ENCODE data around the gene SBF2. TPM values are rescaled to one million over a fixed set of nuclear protein-coding genes. Genes with fewer than 3 reads are reported as not detected.

The SBF2 gene
- total RNA-seq, 1 experiment from 2014 or later, result 30.2 TPM

DNA sequence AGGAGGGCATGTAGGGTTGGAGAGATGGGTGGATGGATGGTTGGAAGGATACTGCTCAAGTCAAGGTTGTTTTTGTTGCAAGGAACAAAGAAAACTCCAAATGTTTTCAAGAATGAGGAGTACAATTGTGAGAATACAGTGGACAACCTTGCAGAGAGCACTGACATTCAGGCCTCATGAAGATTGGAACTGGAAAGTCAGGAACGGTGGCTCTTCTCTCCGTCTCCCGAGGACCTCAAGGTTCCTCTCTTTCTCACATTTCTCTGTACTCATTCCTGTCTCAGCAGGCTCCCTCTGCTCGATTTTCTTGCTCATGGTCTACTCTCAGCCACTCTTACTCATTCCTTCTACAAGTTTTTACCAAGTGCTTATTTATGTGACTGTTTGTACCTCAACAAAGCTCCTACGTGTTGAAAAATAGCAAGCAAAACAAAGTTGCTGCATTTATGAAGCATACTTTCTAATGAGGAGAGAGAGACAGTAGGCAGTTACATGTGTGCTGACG is 532.5 kb downstream of the SBF2 start:
- Mint-ChIP-seq H3K27ac (no peak overlapping the region), H3K4me1 (peaks cover 22 to 23% of the 10 kb centered on the region in 2 experiments), H3K9me3 (no peaks in the 10 kb centered on the region; a peak in 1 of 5 replicates), H3K36me3 (ENCODE audit: insufficient read depth in 1 of 3, low read depth in 3 of 3) (no peaks in the 10 kb centered on the region; a peak in 1 of 7 replicates), H3K4me3 (no peak overlapping the region), H3K27me3 (ENCODE audit: low read depth) (no peaks in the 10 kb centered on the region)
- Histone ChIP-seq H3K9ac (ENCODE audit: extremely low read depth, insufficient read length, low read length) (no peak overlapping the region), H2BK12ac (ENCODE audit: insufficient read length, low read depth, low read length) (no peak overlapping the region), H4K91ac (ENCODE audit: insufficient read length, low read depth, low read length) (no peak overlapping the region), H3K4me1 (ENCODE audit: insufficient read depth, low read length) (peaks cover 3% of the 10 kb centered on the region), H2AFZ (ENCODE audit: low read length) (no peak overlapping the region), H3K4me2 (ENCODE audit: insufficient read depth, insufficient read length, low read length) (no peak overlapping the region), H2BK5ac (ENCODE audit: insufficient read length, low read length) (no peak overlapping the region), H3K23me2 (ENCODE audit: insufficient read length, low read depth, low read length, poor library complexity, severe bottlenecking) (peaks cover 9% of the 10 kb centered on the region), H3K18ac (ENCODE audit: insufficient read length, low read depth, low read length) (no peak overlapping the region), H3K14ac (ENCODE audit: insufficient read depth, low read length) (no peak overlapping the region), H3T11ph (ENCODE audit: low read length) (no peak overlapping the region), H2AK5ac (ENCODE audit: insufficient read length, low read length) (no peak overlapping the region), H4K5ac (ENCODE audit: insufficient read length, low read depth, low read length) (no peak overlapping the region), H4K8ac (replicated peaks; ENCODE audit: insufficient read length, low read depth, low read length) (no peak overlapping the region), H2BK20ac (ENCODE audit: low read depth, low read length, poor library complexity, severe bottlenecking) (no peak overlapping the region), H3K4ac (ENCODE audit: low read depth, low read length) (no peak overlapping the region), H3K79me1 (ENCODE audit: insufficient read depth, low read depth, low read length, poor library complexity, severe bottlenecking) (no peaks in the 10 kb centered on the region), H3K56ac (ENCODE audit: insufficient read length, low read depth, low read length) (no peak overlapping the region), H4K20me1 (ENCODE audit: control insufficient read depth, insufficient read depth, insufficient read length) (no peaks in the 10 kb centered on the region), H3K27ac (ENCODE audit: insufficient read length, low read depth, low read length) (no peak overlapping the region), H3K9me3 (ENCODE audit: control insufficient read depth, low read depth, low read length) (no peaks in the 10 kb centered on the region), H3K23ac (ENCODE audit: insufficient read length, low read depth, low read length) (no peak overlapping the region), H2BK120ac (ENCODE audit: low read depth, low read length, poor library complexity, severe bottlenecking) (no peak overlapping the region), H3K27me3 (ENCODE audit: insufficient read depth, low read length) (no peaks in the 10 kb centered on the region), H3K79me2 (ENCODE audit: insufficient read depth, low read length) (no peaks in the 10 kb centered on the region), H2BK15ac (ENCODE audit: low read depth, low read length) (no peak overlapping the region)
- WGBS (ENCODE audit: extremely low coverage, insufficient read length, low lambda C conversion rate), result no CpG with 5 or more reads among the region's 6 CpGs
- no peak for DNase-seq
- TF ChIP-seq, protein P1, sequence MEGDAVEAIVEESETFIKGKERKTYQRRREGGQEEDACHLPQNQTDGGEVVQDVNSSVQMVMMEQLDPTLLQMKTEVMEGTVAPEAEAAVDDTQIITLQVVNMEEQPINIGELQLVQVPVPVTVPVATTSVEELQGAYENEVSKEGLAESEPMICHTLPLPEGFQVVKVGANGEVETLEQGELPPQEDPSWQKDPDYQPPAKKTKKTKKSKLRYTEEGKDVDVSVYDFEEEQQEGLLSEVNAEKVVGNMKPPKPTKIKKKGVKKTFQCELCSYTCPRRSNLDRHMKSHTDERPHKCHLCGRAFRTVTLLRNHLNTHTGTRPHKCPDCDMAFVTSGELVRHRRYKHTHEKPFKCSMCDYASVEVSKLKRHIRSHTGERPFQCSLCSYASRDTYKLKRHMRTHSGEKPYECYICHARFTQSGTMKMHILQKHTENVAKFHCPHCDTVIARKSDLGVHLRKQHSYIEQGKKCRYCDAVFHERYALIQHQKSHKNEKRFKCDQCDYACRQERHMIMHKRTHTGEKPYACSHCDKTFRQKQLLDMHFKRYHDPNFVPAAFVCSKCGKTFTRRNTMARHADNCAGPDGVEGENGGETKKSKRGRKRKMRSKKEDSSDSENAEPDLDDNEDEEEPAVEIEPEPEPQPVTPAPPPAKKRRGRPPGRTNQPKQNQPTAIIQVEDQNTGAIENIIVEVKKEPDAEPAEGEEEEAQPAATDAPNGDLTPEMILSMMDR (conservative IDR thresholded peaks at IDR 0.05), result no peak

All from H9 (cell line).